Omental fat pad (tissue), 4 donors: Measurements from ENCODE around the gene SEC31A. TPM values are rescaled to one million over a fixed set of nuclear protein-coding genes. Genes with fewer than 3 reads are reported as not detected.

Source experiments
- ATAC-seq: fragments of 150-250 bp; one replicate; pipeline ENCODE4 v1.9.1; 2016; ENCODE audit warnings: mild to moderate bottlenecking, moderate library complexity; ENCODE audit not compliant: low FRiP score
- DNase-seq: peaks from one replicate; pipeline ENCODE4 v3.0.0-alpha.2; 2019; ENCODE audit warnings: low spot score
- total RNA-seq, 4 donors: library from RNA; depleted of rRNA; stranded (reverse); fragments of >200 nt; gene quantifications; one replicate each; pipeline ENCODE4 v1.1.0, GENCODE V29; 2016
- TF ChIP-seq, protein P1 (sequence below), 3 donors: fragments of 450-650 bp; IDR thresholded peaks; one replicate each; pipeline ENCODE4 v1.5.1; 2016 to 2017; ENCODE audit warnings: antibody characterized with exemption in 3 of 3, mild to moderate bottlenecking in 3 of 3, moderate library complexity in 2 of 3

SEC31A gene
- total RNA-seq, 4 donors from 2014 or later, result 175 to 215 (median 183) TPM

DNA sequence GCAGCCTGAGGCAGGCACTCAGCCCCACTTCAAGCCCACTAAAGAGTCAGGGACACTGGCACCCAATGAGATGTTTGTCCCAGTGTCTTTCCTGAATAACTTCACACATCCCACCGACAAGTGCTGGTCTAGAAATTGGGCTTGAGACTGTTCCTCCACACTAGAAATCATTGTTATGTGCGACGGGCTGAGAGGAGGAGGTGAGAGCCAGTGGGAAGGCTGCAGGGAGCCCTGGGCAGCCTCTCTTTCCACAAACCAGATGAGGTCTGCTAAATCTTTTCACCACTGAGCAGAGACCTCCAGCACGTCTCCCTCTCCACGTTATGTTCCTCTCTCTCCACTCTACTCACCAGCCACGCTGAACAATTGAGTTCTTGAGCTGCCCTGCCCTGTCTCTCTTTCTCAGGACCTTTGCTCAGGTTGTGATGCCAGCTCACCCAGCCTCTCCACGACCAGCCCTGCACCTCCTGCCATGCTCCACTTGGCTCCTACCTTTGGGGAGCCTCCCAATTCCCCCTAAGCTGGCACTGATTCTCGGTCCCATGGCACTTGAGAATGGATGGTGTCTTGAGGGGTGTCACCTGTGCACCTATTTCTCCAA, 100.8 kb downstream of the SEC31A start:
- ATAC-seq (no peak), DNase-seq (no peak)
- TF ChIP-seq, protein P1, sequence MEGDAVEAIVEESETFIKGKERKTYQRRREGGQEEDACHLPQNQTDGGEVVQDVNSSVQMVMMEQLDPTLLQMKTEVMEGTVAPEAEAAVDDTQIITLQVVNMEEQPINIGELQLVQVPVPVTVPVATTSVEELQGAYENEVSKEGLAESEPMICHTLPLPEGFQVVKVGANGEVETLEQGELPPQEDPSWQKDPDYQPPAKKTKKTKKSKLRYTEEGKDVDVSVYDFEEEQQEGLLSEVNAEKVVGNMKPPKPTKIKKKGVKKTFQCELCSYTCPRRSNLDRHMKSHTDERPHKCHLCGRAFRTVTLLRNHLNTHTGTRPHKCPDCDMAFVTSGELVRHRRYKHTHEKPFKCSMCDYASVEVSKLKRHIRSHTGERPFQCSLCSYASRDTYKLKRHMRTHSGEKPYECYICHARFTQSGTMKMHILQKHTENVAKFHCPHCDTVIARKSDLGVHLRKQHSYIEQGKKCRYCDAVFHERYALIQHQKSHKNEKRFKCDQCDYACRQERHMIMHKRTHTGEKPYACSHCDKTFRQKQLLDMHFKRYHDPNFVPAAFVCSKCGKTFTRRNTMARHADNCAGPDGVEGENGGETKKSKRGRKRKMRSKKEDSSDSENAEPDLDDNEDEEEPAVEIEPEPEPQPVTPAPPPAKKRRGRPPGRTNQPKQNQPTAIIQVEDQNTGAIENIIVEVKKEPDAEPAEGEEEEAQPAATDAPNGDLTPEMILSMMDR (IDR thresholded peaks at IDR 0.05), result no peak

DNA sequence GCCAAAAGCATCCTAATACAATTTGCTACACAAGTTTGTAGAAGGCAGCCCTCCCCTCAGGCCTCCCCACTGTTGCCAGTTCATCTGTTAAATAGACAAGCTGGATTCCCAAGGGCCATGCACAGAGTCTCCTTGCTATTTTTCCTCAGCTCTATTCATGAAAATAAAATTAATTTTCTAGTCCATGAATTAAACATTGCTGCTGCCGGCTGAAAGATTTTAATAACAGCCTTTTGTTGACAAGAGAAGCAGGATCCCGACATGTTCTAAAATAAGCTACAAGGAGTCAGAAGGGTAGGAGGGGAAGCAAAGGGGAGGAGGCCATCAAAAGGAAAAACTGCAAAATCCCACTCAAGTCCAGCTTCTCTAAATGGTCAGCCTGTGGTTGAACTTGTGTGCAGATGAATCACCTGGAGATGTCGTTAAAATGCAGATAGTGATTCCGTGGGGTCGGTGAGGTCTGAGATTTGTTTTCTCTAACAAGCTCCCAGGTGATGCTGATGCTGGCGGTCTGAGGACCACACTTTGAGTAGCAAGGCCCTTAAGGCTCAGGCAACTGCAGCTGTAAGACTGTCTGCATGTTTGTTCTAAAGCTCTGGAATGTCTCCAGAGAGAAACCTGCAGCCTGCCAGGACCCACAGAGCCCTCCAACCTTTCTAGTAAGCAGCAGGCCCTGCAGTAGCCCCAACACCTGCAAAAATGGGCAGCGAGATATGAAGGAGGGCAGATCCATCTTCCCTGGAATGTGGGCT, 101.8 kb downstream of the SEC31A start:
- DNase-seq, result no peak
- ATAC-seq, result no peak
- TF ChIP-seq, protein P1 (IDR thresholded peaks at IDR 0.05), result no peak

DNA sequence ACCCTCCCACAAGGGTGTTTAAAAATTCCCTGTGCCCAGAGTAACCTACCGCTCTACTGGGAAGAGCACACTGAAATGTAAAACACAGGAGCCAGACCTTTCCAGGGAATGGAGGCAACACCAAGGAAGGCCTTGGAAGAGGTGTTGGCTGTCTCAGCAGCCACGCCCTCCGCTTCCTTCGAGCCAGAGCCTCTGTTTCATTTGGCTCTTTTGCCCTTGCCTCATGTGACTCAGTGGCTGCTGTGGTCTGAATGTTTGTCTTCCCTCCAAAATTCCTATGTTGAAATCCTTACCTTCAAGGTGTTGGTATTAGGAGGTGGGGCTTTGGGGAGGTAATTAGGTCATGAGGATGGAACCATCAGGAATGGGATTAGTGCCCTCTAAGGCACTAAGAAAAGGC, 103.6 kb downstream of the SEC31A start:
- TF ChIP-seq, protein P1 (IDR thresholded peaks at IDR 0.05), result no peak
- DNase-seq (no peak), ATAC-seq (no peak)

DNA sequence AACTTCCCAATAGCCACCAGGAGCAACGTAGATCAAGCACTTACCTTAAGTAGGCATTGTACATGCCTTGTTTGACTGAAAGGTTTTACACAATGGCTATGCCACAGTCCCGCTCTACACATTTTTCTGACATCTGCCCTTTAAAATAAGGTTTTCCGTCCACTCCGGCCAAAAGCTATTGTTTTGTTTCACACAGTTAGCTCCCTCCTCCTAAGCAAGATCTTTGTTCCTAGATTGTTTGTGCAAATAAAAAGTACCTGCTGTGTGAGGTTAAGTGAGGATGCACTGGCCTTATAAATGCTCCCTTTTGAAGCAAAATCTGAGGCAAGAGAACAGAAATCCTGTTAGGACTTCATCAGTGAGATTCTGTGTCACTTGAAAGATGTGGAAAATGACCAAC, 104.1 kb downstream of the SEC31A start:
- DNase-seq (no peak), ATAC-seq (no peak)
- TF ChIP-seq, protein P1 (IDR thresholded peaks at IDR 0.05), result no peak

DNA sequence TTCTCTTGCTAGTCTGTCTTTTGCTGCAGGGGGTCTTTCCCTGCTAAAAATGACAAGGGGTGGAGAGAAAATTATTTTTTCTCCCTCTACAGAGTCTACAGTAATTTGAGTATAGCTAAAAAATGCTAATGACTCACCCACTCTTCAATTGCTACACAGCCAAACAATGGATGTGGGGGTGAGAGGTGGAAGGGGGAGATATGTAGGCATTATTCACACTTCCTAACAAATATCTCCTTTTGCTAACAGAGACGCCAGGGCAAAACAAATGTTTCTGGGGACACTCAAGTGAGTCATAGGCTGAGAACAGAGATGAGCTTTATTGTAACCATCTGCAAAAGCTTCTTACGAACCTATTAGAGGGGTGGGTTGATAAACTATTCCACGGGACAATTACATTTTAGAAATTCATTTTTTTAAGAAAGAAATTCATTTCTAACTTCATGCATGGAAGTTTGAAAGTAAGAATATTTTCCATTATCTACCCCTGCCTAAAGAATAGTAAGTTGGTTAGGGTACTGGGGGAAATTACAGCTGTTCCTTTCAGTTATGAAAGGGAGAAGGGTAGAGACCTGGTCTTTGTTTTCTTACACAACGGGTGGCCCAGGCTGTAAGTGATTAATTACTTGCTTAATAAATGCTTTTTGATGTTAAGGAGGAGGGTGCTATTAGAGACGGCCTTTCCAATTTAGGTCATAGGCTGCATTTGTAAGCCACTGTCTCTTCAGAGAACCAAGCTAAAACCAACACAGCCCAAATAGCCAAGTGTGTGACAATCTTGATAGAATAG, 105.1 kb downstream of the SEC31A start:
- TF ChIP-seq, protein P1 (IDR thresholded peaks at IDR 0.05), result no peak
- DNase-seq (no peak), ATAC-seq (peak; percentile 59)

DNA sequence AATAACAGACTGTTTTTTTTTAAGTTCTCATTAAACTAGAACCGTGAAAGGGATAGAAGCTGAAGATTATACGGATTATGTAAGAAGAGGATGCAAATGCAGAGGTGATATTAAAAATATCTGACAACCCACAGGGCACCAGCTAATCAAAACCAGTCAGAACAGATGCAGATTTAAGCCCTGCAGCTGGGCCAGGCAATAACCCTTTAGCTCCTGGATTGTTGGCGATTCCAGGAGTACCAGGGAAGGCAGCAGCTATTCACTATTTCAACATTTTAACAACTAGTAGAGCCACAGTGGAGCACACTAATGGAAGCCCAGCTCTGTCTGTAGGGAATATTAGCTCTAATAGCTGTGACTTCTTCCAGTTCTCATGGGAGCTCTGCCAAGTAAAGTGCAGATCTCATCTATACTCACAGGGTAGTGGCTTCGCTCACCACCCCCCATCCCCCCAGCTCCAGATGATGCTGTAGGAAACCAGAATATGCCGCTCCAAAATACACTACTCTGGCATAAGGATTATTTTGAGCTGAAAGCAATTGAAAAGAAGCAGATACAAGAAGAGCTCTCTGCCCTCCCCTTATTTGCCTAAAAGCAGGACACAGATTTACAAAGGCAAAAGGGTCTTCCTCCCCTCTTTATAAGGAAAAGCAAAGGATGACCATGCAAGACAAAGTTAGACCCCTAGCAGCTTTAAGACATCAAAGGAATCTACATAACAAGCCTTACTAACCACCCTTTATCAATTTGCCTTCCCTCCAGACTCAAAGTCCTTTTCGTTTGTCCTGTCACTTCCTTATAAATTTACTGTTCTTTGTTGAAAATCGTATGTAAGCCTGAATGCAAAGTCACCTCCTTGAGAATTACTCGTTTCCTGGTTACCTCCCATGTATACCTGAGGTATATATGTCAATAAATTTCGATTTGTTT, 106.0 kb downstream of the SEC31A start:
- TF ChIP-seq, protein P1 (IDR thresholded peaks at IDR 0.05), result no peak
- ATAC-seq, result no peak

More for the DNA sequence above, 106.0 kb downstream of the SEC31A start:
- no peak for DNase-seq
